ENCODE measurements around the gene C11orf87.

- TF ChIP-seq CTCF (conservative IDR thresholded peaks at IDR 0.05; ENCODE audit: low read depth, low read length) (no peak), RAD21 (IDR thresholded peaks at IDR 0.05; ENCODE audit: low read length) (no peak), POLR2A (IDR thresholded peaks at IDR 0.05; ENCODE audit: low read depth, low read length) (no peak), BHLHE40 (IDR thresholded peaks at IDR 0.05; ENCODE audit: low read depth, low read length) (no peak), RCOR1 (IDR thresholded peaks at IDR 0.05; ENCODE audit: insufficient replicate concordance, low read length) (no peak), CHD1 (IDR thresholded peaks at IDR 0.05; ENCODE audit: low read depth, low read length) (no peak), SMC3 (IDR thresholded peaks at IDR 0.05; ENCODE audit: low read depth, low read length) (no peak)
These were observed 1.6 kb downstream of the C11orf87 start for GRCh38 chr11:109423466-109424190.

Data from IMR-90 (cell line).